A673 (cell line): ENCODE results near the gene CCZ1B.
"Not testable (repeated sequence)": the region's sequence is repeated elsewhere in the genome, so short reads cannot be mapped to it uniquely, and the experiment has no call there.

Source experiments
- CTCF ChIP-seq: fragments of 300-800, 200-600 bp; sonication (generic); conservative IDR thresholded peaks from 2 replicates; pipeline ENCODE4 v1.5.1; 2017; ENCODE audit warnings: low read depth, mild to moderate bottlenecking, antibody characterized with exemption, low read length, moderate library complexity, mixed read lengths
- EZH2 ChIP-seq: fragments of 200-600 bp; sonication (generic); IDR thresholded peaks from 2 replicates; pipeline ENCODE4 v1.6.1; 2017; ENCODE audit warnings: borderline replicate concordance, low read depth, mild to moderate bottlenecking, mixed read lengths, antibody characterized with exemption, low read length; ENCODE audit not compliant: poor library complexity, severe bottlenecking

GRCh38 chr7:6799887-6800286, 26.2 kb downstream of the CCZ1B start:
- TF ChIP-seq CTCF, EZH2: not testable (repeated sequence)
